Measurements from ENCODE around the gene C16orf87.

- TF ChIP-seq CTCF (IDR thresholded peaks at IDR 0.05; ENCODE audit: low read depth, low read length) (no peak), EZH2phosphoT487 (IDR thresholded peaks at IDR 0.05; ENCODE audit: low read depth) (no peak)
Measured at GRCh38 chr16:46855389-46855788, 24.4 kb upstream of the C16orf87 start.
